Gastroesophageal sphincter (tissue), 4 donors: ENCODE results near the gene TMEM40. TPM values are rescaled to one million over a fixed set of nuclear protein-coding genes. Genes with fewer than 3 reads are reported as not detected.
"Not testable (repeated sequence)": the region's sequence is repeated elsewhere in the genome, so short reads cannot be mapped to it uniquely, and the experiment has no call there.

Experiments used
- ATAC-seq: fragments of 150-250 bp; one replicate; pipeline ENCODE4 v1.9.1; 2016; ENCODE audit warnings: mild to moderate bottlenecking, moderate library complexity
- H3K27ac ChIP-seq, 4 donors: fragments of 200-600 bp; sonication (generic) in 3 of 4; 1 replicate in 3 of 4; 2 replicates in 1 of 4; pipeline ENCODE4 v1.5.1; 2016 to 2019
- H3K27me3 ChIP-seq: fragments of 200-600 bp; sonication (generic); one replicate; pipeline ENCODE4 v1.5.1; 2019
- H3K36me3 ChIP-seq, 2 donors: fragments of 200-600 bp; sonication (generic); one replicate each; pipeline ENCODE4 v1.5.1; 2019; ENCODE audit warnings: control low read depth in 1 of 2
- H3K4me1 ChIP-seq, 3 donors: fragments of 200-600 bp; sonication (generic); 1 replicate in 2 of 3; 2 replicates in 1 of 3; pipeline ENCODE4 v1.5.1; 2016 to 2019; ENCODE audit warnings: control low read depth in 2 of 3
- H3K4me3 ChIP-seq, 2 donors: fragments of 200-600 bp; sonication (generic); one replicate each; pipeline ENCODE4 v1.5.1; 2019; ENCODE audit warnings: mild to moderate bottlenecking in 1 of 2, moderate library complexity in 1 of 2
- H3K9me3 ChIP-seq, 3 donors: fragments of 200-600 bp; sonication (generic); one replicate each; pipeline ENCODE4 v1.5.1; 2017 to 2019; ENCODE audit warnings: control low read depth in 2 of 3
- EP300 ChIP-seq: sonication (generic); formaldehyde crosslinking; IDR thresholded peaks from one replicate; pipeline ENCODE4 v1.6.1; 2017; ENCODE audit warnings: antibody characterized with exemption, mild to moderate bottlenecking
- POLR2A ChIP-seq, 2 donors: fragments of 450-650 bp; IDR thresholded peaks; one replicate each; pipeline ENCODE4 v1.6.1; 2017; ENCODE audit warnings: antibody characterized with exemption in 2 of 2, mild to moderate bottlenecking in 2 of 2, moderate library complexity in 1 of 2
- POLR2AphosphoS5 ChIP-seq: sonication (generic); formaldehyde crosslinking; IDR thresholded peaks from one replicate; pipeline ENCODE4 v1.6.1; 2017; ENCODE audit warnings: antibody characterized with exemption
- WGBS, 2 donors: methylation state at CpG; one replicate each; pipeline ENCODE4 v1.1.5; 2018; ENCODE audit warnings: low coverage in 1 of 2; 5-methylcytosine and 5-hydroxymethylcytosine counted together
- total RNA-seq, 4 donors: library from RNA; depleted of rRNA; stranded (reverse); fragments of >200 nt; gene quantifications; one replicate each; pipeline ENCODE4 v1.1.0, GENCODE V29; 2016
- TF ChIP-seq, protein P1 (sequence below), 4 experiments: fragments of 200-600 bp in 2 of 4; fragments of 450-650 bp in 2 of 4; sonication (generic) in 1 of 4; IDR thresholded peaks; one replicate each; pipeline ENCODE4 v1.5.1; 2017 to 2019; ENCODE audit warnings: antibody characterized with exemption in 4 of 4, mild to moderate bottlenecking in 2 of 4, moderate library complexity in 2 of 4

Gene TMEM40
- total RNA-seq, 4 donors from 2014 or later, result 3.0 TPM; not detected in 3

DNA sequence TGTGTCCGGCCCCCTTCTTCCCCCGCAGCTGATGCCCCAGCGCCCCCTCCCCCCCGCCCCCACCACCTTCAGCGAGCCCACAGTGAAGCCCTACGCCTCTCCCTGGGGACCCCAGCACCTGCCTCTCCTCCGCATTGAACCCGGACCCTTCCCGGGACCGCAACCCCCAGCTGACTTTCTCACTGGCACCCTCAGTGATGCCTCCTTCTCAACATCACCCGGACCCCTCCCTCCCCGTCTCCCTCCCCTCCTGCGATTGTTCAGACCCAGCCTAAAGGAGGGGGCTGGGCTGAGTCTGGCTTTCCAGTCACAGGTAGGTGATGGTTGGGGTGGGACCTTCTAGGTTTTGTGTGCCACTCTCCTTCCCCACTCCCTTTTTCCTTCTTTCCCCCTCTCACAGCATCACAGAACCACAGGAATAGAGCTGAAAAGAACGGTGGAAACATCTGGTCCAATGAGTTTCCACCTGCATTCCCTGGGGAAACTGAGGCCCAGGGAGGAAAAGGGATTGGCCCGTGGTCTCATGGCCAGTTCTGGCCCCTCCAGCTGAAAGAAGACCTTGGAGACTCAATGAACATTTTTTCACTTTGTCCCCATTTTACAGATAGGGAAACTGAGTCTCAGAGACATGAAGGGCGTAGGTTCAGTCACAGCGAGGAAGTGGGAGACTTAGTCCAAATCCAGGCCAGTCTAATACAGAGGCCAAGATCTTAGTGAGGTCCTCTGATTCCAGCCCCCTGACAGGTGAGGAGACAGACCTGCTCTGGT lies 38.2 kb upstream of the TMEM40 start:
- 33% methylated on average over 3 of the region's 17 CpGs; no CpG with 5 or more reads in 1 of the 2 donors for WGBS, 2 donors
- H3K36me3 ChIP-seq, result no peaks in the 10 kb centered on the region
- peak overlapping the region; percentile 83 to 93 (median 92) for H3K27ac ChIP-seq
- no peaks in the 10 kb centered on the region for H3K27me3 ChIP-seq
- no peak for TF ChIP-seq POLR2AphosphoS5
- TF ChIP-seq EP300, result no peak
- TF ChIP-seq, protein P1, sequence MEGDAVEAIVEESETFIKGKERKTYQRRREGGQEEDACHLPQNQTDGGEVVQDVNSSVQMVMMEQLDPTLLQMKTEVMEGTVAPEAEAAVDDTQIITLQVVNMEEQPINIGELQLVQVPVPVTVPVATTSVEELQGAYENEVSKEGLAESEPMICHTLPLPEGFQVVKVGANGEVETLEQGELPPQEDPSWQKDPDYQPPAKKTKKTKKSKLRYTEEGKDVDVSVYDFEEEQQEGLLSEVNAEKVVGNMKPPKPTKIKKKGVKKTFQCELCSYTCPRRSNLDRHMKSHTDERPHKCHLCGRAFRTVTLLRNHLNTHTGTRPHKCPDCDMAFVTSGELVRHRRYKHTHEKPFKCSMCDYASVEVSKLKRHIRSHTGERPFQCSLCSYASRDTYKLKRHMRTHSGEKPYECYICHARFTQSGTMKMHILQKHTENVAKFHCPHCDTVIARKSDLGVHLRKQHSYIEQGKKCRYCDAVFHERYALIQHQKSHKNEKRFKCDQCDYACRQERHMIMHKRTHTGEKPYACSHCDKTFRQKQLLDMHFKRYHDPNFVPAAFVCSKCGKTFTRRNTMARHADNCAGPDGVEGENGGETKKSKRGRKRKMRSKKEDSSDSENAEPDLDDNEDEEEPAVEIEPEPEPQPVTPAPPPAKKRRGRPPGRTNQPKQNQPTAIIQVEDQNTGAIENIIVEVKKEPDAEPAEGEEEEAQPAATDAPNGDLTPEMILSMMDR (IDR thresholded peaks at IDR 0.05), result no peak
- TF ChIP-seq POLR2A (IDR thresholded peaks at IDR 0.05), result no peak
- no peaks in the 10 kb centered on the region for H3K9me3 ChIP-seq
- peak overlapping the region; percentile 73 to 75 for H3K4me3 ChIP-seq
- H3K4me1 ChIP-seq, result peaks cover 0 to 35% (median 5%) of the 10 kb centered on the region in 3 donors
- no peak for ATAC-seq

DNA sequence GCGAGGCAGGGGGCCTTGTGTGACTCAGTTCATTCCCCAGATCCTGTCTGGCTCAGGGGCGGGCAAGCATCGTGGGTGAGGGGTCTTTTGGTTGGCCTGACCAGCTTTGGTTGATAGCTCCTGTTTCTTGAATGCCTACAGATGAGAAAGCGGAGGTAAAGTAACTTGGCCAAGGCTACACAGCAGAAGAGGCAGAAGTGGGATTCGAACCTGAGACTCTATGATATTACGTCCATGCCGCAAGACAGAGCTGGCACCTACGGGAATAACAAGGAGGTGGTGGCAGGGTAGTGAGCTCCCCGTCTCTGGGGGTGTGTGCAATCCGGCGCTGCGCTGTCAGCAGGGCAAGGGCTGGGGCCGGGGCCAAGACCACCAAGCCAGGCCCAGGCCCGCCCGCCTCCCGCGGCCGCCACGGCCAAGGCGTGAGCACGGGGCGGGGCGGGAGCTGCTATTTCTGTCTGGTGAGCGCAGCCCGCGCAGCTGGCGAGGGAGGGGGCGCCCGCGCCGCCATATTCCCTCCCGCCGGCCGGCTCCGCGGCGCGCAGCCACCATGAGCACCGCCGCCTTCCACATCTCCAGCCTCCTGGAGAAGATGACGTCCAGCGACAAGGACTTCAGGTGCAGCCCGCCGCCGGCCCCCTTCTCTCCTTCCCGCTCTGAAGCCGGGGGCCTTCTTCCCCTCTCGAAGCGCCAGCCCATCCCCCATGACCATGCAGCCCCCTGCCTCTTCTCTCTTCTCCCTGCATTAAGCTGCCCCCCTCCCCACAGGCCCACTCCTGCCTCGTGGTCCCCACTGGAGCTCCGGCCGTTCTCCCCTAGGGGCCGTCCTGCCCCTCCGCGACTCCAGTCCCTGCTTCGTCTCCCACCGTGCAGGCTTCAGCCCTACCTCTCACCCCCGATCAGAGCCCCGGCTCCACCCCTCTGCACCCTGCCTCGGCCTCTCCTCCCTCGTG lies 37.4 kb upstream of the TMEM40 start, which contains the start of gene CAND2:
CAND2 (plus strand) TSS at position 510 of the 953 bp plus-strand sequence; CDS start at position 551, 41 bp downstream.
- TF ChIP-seq EP300 (no peak), POLR2AphosphoS5 (peak; percentile 48), POLR2A (IDR thresholded peaks at IDR 0.05) (peak; percentile 55 to 56)
- TF ChIP-seq, protein P1 (IDR thresholded peaks at IDR 0.05), result peak in 1 of 4 experiments; percentile 24
- no peaks in the 10 kb centered on the region for H3K9me3 ChIP-seq
- 2 to 9% methylated on average over 11 to 30 of the region's 61 CpGs for WGBS, 2 donors

DNA sequence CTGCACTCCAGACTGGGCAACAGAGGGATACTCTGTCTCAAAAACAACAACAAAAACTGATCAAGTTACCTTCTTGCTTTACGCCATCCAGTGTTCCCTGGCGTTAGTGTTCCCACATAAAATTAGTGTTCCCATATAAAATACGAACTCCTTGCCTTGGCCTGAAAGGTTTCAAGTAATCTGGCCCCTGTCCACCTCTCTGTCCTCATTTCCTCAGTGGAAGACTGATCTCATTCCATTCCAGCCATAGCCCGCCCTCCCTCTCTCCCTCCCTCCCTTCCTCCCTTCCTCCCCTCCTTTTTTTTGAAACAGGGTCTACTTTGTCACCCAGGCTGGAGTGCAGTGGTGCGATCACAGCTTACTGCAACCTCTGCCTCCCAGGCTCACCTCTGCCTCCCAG lies 34.6 kb upstream of the TMEM40 start:
- TF ChIP-seq EP300 (no peak), POLR2A (IDR thresholded peaks at IDR 0.05) (no peak), POLR2AphosphoS5 (no peak)
- TF ChIP-seq, protein P1 (IDR thresholded peaks at IDR 0.05), result no peak
- H3K4me1 ChIP-seq, result peaks cover 0 to 28% (median 5%) of the 10 kb centered on the region in 3 donors
- no peak overlapping the region for H3K27ac ChIP-seq
- no peak for ATAC-seq
- H3K27me3 ChIP-seq, result no peaks in the 10 kb centered on the region
- WGBS, 2 donors, result 74% methylated on average over 4 of the region's 5 CpGs; no CpG with 5 or more reads in 1 of the 2 donors
- no peak overlapping the region for H3K4me3 ChIP-seq
- no peaks in the 10 kb centered on the region for H3K36me3 ChIP-seq
- H3K9me3 ChIP-seq, result no peaks in the 10 kb centered on the region

More for the DNA sequence above, 37.4 kb upstream of the TMEM40 start, which contains the start of gene CAND2:
- Histone ChIP-seq H3K27me3 (no peaks in the 10 kb centered on the region), H3K36me3 (no peaks in the 10 kb centered on the region), H3K27ac (peak within 1 kb of the TSS; percentile 83 to 93 (median 92)), H3K4me1 (peaks cover 0 to 35% (median 5%) of the 10 kb centered on the region in 3 donors), H3K4me3 (peak within 1 kb of the TSS; percentile 73 to 75)
- ATAC-seq, result peak; percentile 92

DNA sequence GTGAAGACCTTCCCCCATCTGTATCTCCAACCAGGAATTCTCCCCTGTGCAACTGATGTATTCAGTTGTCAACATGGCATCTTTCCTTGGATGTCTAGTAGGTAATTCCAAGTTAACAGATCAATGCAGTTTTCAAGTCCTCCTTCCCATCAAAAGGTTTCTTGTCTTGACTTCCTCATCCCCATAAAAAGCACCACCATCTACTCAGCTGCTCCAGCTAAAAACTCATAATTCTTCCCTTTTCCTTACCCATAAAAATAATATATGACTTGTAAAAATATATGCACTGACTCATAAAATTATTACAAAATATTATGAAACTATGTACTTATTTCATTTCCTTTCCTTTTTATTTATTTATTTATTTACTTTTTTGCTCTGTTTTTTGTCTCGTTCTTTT lies 32.4 kb upstream of the TMEM40 start:
- no peak for ATAC-seq
- peaks cover 0 to 7% (median 5%) of the 10 kb centered on the region in 3 donors for H3K4me1 ChIP-seq
- no peaks in the 10 kb centered on the region for H3K27me3 ChIP-seq
- no peak overlapping the region for H3K27ac ChIP-seq
- H3K36me3 ChIP-seq, result no peaks in the 10 kb centered on the region
- no peaks in the 10 kb centered on the region for H3K9me3 ChIP-seq
- 58 to 67% methylated on average over 1 of the region's 1 CpG for WGBS, 2 donors
- TF ChIP-seq POLR2AphosphoS5, result no peak
- no peak for TF ChIP-seq POLR2A (IDR thresholded peaks at IDR 0.05)
- no peak for TF ChIP-seq EP300
- TF ChIP-seq, protein P1 (IDR thresholded peaks at IDR 0.05), result no peak
- no peak overlapping the region for H3K4me3 ChIP-seq

DNA sequence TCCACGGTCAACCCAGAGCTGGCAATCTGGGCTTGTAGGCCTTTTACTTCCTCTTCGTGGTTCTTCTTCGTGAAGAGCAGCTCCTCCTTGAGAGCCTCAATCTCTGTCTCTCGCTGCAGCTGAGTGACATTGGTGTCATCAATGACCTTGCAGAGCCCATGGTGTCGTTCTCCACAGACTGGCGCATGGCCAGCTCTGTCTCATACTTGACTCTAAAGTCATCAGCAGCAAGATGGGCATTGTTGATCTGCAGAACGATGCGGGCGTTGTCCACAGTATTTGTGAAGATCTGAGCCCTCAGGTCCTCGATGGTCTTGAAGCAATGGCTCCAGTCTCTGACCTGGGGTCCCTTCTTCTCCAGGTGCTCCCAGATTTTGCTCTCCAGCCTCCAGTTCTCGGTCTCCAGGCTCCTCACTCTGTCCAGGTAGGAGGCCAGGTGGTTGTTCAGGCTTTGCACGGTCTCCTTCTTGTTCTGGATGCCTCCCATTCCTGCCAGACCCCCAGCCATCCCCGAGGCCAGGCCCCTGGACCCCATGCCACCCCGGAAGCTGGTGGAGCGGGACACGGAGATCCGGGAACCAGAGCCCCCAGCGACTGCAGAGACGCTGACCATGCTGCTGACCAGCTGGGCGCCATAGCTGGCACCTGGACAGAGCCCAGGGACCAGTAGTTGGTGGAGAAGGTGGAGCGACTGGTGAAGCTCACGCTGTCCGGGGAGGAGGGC lies 29.1 kb upstream of the TMEM40 start:
- H3K27me3 ChIP-seq, H3K4me3 ChIP-seq, ATAC-seq, H3K4me1 ChIP-seq, H3K27ac ChIP-seq, H3K36me3 ChIP-seq, H3K9me3 ChIP-seq: not testable (repeated sequence)
- WGBS, 2 donors, result 86 to 92% methylated on average over 12 of the region's 23 CpGs
